Activated B cell treated with CpG ODN at 0.5 μM for 24 hours (primary cell): ENCODE results near the gene ALOX5AP. TPM values are rescaled to one million over a fixed set of nuclear protein-coding genes. Genes with fewer than 3 reads are reported as not detected.

Experiments used
- ATAC-seq: fragments of 200-7000 bp; cut with Tn5 transposase; one replicate; pipeline ENCODE4 v1.10.0; 2021; ENCODE audit warnings: low read depth, mild to moderate bottlenecking, moderate library complexity
- CTCF ChIA-PET: fragments of 350-600 bp; sonication (Branson Sonifier 250); formaldehyde crosslinking; loops from one replicate; lab custom pipeline; 2021; ENCODE audit warnings: antibody characterized with exemption; lab: Charles Lee
- POLR2A ChIA-PET: fragments of 350-600 bp; sonication (Branson Sonifier 250); formaldehyde crosslinking; loops from one replicate; lab custom pipeline; 2021; ENCODE audit warnings: antibody characterized with exemption; lab: Charles Lee
- DNase-seq: peaks from one replicate; pipeline ENCODE4 v3.0.0; 2022
- H3K27ac Mint-ChIP-seq: one replicate; pipeline ENCODE4 v1.8.0; 2020; ENCODE audit warnings: mixed read lengths
- H3K27me3 Mint-ChIP-seq: one replicate; pipeline ENCODE4 v1.8.0; 2021; ENCODE audit warnings: mixed read lengths
- H3K36me3 Mint-ChIP-seq: one replicate; pipeline ENCODE4 v1.8.0; 2021; ENCODE audit warnings: low read depth, mixed read lengths
- H3K4me1 Mint-ChIP-seq: one replicate; pipeline ENCODE4 v1.8.0; 2021; ENCODE audit warnings: mixed read lengths
- H3K4me3 Mint-ChIP-seq: one replicate; pipeline ENCODE4 v1.8.0; 2020; ENCODE audit warnings: mild to moderate bottlenecking, mixed read lengths
- H3K9me3 Mint-ChIP-seq: one replicate; pipeline ENCODE4 v1.8.0; 2020; ENCODE audit warnings: mixed read lengths
- CTCF ChIP-seq: fragments of 200-600 bp; IDR thresholded peaks from one replicate; pipeline ENCODE4 v1.8.0; 2022; ENCODE audit warnings: antibody characterized with exemption, mild to moderate bottlenecking
- intact Hi-C: fragments of 100-400 bp; cut with micrococcal nuclease; formaldehyde crosslinking; loops from one replicate; pipeline ENCODE4 v1.15.1; 2024
- total RNA-seq: library from RNA; stranded (reverse); gene quantifications from 2 replicates; pipeline ENCODE4 v1.2.3, GENCODE V29; 2022

The ALOX5AP gene
- total RNA-seq, 1 donor from 2014 or later: 59.7 TPM

GRCh38 chr13:30752201-30752797, 17.0 kb downstream of the ALOX5AP start:
- Mint-ChIP-seq H3K9me3 (no peaks in the 10 kb centered on the region), H3K27me3 (no peaks in the 10 kb centered on the region), H3K4me3 (no peak overlapping the region), H3K4me1 (no peaks in the 10 kb centered on the region), H3K36me3 (peaks cover 76% of the 10 kb centered on the region), H3K27ac (no peak overlapping the region)
- ATAC-seq (no peak), DNase-seq (no peak)
- no peak for TF ChIP-seq CTCF
- intact Hi-C loops: no loop called here
- ChIA-PET CTCF (interaction anchor here (1.8 kb wide), 1 partner anchor 620 kb away, joined by 4 read pairs; no protein-coding TSS in a partner anchor), POLR2A (interaction anchor here (1.7 kb wide), 1 partner anchor 12 kb away, joined by 6 read pairs; no protein-coding TSS in a partner anchor)

- no peaks in the 10 kb centered on the region for H3K27me3 Mint-ChIP-seq
- H3K4me1 Mint-ChIP-seq: no peaks in the 10 kb centered on the region
- no peak overlapping the region for H3K4me3 Mint-ChIP-seq
- H3K27ac Mint-ChIP-seq: no peak overlapping the region
- H3K36me3 Mint-ChIP-seq: peaks cover 81% of the 10 kb centered on the region
- CTCF ChIA-PET: interaction anchor here (1.8 kb wide), 1 partner anchor 621 kb away, joined by 4 read pairs; no protein-coding TSS in a partner anchor
- DNase-seq (no peak), ATAC-seq (no peak)
- H3K9me3 Mint-ChIP-seq: no peaks in the 10 kb centered on the region
- POLR2A ChIA-PET: interaction anchor here (1.7 kb wide), 1 partner anchor 13 kb away, joined by 6 read pairs; no protein-coding TSS in a partner anchor
- no peak for TF ChIP-seq CTCF
- intact Hi-C loops: no loop called here
These were observed 17.8 kb downstream of the ALOX5AP start for GRCh38 chr13:30753030-30753616.

GRCh38 chr13:30755678-30756077, 20.3 kb downstream of the ALOX5AP start:
- TF ChIP-seq CTCF: no peak
- ATAC-seq (no peak), DNase-seq (no peak)
- ChIA-PET CTCF (no interaction called here), POLR2A (interaction anchor here (1.5 kb wide), 1 partner anchor 10 kb away, joined by 3 read pairs; no protein-coding TSS in a partner anchor)
- Mint-ChIP-seq H3K27ac (no peak overlapping the region), H3K27me3 (no peaks in the 10 kb centered on the region), H3K9me3 (no peaks in the 10 kb centered on the region), H3K4me3 (no peak overlapping the region), H3K4me1 (no peaks in the 10 kb centered on the region), H3K36me3 (peaks cover 80% of the 10 kb centered on the region)
- intact Hi-C loops: no loop called here

GRCh38 chr13:30757026-30757742, 21.8 kb downstream of the ALOX5AP start:
- H3K4me1 Mint-ChIP-seq: no peaks in the 10 kb centered on the region
- POLR2A ChIA-PET: no interaction called here
- H3K4me3 Mint-ChIP-seq: no peak overlapping the region
- no peaks in the 10 kb centered on the region for H3K9me3 Mint-ChIP-seq
- ATAC-seq (no peak), DNase-seq (no peak)
- TF ChIP-seq CTCF: no peak
- H3K27me3 Mint-ChIP-seq: no peaks in the 10 kb centered on the region
- intact Hi-C loops: no loop called here
- no peak overlapping the region for H3K27ac Mint-ChIP-seq
- CTCF ChIA-PET: no interaction called here
- H3K36me3 Mint-ChIP-seq: peaks cover 81% of the 10 kb centered on the region

GRCh38 chr13:30759748-30760147, 24.4 kb downstream of the ALOX5AP start:
- ChIA-PET CTCF (no interaction called here), POLR2A (no interaction called here)
- intact Hi-C loops: no loop called here
- no peaks in the 10 kb centered on the region for H3K27me3 Mint-ChIP-seq
- H3K36me3 Mint-ChIP-seq: peaks cover 83% of the 10 kb centered on the region
- no peak for TF ChIP-seq CTCF
- ATAC-seq: no peak
- no peaks in the 10 kb centered on the region for H3K4me1 Mint-ChIP-seq
- H3K4me3 Mint-ChIP-seq: no peak overlapping the region
- no peak for DNase-seq
- no peak overlapping the region for H3K27ac Mint-ChIP-seq
- no peaks in the 10 kb centered on the region for H3K9me3 Mint-ChIP-seq
